ENCODE results near the gene SLC48A1.

DNA sequence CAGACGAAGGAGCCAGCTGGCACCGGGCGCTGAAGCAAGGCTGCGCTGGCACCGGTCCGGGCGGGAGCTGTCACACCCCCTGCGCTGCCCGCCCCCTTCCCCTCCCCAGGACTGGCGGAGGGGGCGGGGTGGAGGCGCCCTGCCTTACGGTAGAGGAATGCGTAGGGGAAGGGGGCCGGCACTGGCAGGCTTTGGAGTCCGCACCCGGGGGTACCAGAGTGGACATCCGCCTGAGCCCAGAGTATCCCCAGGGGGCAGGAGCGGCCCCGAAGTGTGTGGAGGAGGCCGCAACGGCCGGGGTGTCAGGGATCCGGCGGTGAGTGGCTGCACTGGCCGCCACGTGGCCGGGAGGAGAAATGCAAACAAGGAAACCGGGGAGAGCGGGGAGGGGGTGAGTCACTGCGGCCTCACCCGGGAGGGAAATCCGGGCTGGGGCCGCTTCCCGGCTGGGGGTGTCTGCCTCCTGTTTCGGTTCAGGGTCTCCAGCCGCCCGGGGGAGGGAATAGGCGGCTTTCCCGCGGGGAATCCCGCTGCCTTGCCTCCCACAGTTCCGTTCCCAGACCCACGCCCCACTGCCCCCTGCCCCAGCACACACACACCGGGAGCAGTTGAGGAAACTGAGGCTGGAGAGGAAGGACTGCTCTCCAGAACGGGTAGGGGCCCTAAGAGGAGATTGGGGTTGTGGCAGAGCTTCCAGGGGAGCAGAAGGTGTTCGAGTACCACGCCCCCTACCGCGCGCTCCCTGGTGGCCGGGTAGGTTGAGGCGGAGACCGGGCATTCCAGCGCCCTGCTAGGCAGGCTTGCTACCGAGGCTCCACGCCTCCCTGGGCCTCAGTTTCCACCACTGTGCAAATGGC is 14.0 kb upstream of the SLC48A1 start, which contains the start of gene RAPGEF3:
- TF ChIP-seq, protein P1, sequence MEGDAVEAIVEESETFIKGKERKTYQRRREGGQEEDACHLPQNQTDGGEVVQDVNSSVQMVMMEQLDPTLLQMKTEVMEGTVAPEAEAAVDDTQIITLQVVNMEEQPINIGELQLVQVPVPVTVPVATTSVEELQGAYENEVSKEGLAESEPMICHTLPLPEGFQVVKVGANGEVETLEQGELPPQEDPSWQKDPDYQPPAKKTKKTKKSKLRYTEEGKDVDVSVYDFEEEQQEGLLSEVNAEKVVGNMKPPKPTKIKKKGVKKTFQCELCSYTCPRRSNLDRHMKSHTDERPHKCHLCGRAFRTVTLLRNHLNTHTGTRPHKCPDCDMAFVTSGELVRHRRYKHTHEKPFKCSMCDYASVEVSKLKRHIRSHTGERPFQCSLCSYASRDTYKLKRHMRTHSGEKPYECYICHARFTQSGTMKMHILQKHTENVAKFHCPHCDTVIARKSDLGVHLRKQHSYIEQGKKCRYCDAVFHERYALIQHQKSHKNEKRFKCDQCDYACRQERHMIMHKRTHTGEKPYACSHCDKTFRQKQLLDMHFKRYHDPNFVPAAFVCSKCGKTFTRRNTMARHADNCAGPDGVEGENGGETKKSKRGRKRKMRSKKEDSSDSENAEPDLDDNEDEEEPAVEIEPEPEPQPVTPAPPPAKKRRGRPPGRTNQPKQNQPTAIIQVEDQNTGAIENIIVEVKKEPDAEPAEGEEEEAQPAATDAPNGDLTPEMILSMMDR (IDR thresholded peaks at IDR 0.05; ENCODE audit: low read depth, low read length) = peak; percentile 66
- no peak for TF ChIP-seq EZH2phosphoT487 (IDR thresholded peaks at IDR 0.05; ENCODE audit: low read depth)
